OCI-LY7 (cell line): ENCODE measurements around the gene RNF14. TPM values are rescaled to one million over a fixed set of nuclear protein-coding genes. Genes with fewer than 3 reads are reported as not detected.
A peak's percentile ranks its signal among the peaks of the same experiment; 100 is the strongest.

Experiments
- BruUV-seq: library from RNA; stranded (reverse); fragments of 400-500 nt; replicated peaks from 2 replicates; lab custom pipeline; 2021; lab: Mats Ljungman, UMichigan
- CTCF ChIA-PET: fragments of 300-600 bp; sonication (Branson Sonifier 250); formaldehyde crosslinking; loops from one replicate; lab custom pipeline; 2022; ENCODE audit warnings: antibody characterized with exemption; ENCODE audit not compliant: unreplicated experiment; lab: Charles Lee
- POLR2A ChIA-PET: fragments of 300-600 bp; sonication (Branson Sonifier 250); formaldehyde crosslinking; loops from one replicate; lab custom pipeline; 2022; ENCODE audit warnings: antibody characterized with exemption; lab: Charles Lee
- DNase-seq: peaks from one replicate; pipeline ENCODE4 v3.0.0-alpha.2; 2015; ENCODE audit warnings: low spot score
- H2AFZ ChIP-seq: fragments of 200-600 bp; sonication (generic), shearing (Covaris generic); 2 replicates; pipeline ENCODE4 v1.6.1; 2014; ENCODE audit warnings: mild to moderate bottlenecking, antibody characterized with exemption, low read length, moderate library complexity
- H3K27ac ChIP-seq: fragments of 200-600 bp; sonication (generic); 2 replicates; pipeline ENCODE4 v1.5.1; 2014; ENCODE audit warnings: mixed run types, low read depth, mild to moderate bottlenecking, moderate library complexity, low read length, inconsistent platforms; ENCODE audit not compliant: poor library complexity, severe bottlenecking
- H3K36me3 ChIP-seq: fragments of 200-600 bp; sonication (generic); 2 replicates; pipeline ENCODE4 v1.6.1; 2014; ENCODE audit warnings: mild to moderate bottlenecking, antibody characterized with exemption, low read length, moderate library complexity, mixed read lengths; ENCODE audit not compliant: insufficient read depth
- H3K4me1 ChIP-seq: fragments of 200-600 bp; sonication (generic); 2 replicates; pipeline ENCODE4 v1.5.1; 2014; ENCODE audit warnings: mild to moderate bottlenecking, low read length; ENCODE audit not compliant: insufficient read depth, poor library complexity, severe bottlenecking
- H3K4me2 ChIP-seq: fragments of 200-600 bp; sonication (generic); 2 replicates; pipeline ENCODE4 v1.6.1; 2014; ENCODE audit warnings: mild to moderate bottlenecking, low read length
- H3K4me3 ChIP-seq: fragments of 200-600 bp; sonication (generic); 2 replicates; pipeline ENCODE4 v1.5.1; 2014; ENCODE audit warnings: mild to moderate bottlenecking, low read depth, low read length; ENCODE audit not compliant: poor library complexity, severe bottlenecking
- H3K79me2 ChIP-seq: fragments of 200-600 bp; sonication (generic); 2 replicates; pipeline ENCODE4 v1.6.1; 2016; ENCODE audit warnings: low read depth, mild to moderate bottlenecking, low read length, moderate library complexity, mixed read lengths; ENCODE audit not compliant: insufficient read depth
- H3K9me2 ChIP-seq: fragments of 200-600 bp; sonication (generic); 2 replicates; pipeline ENCODE4 v1.6.1; 2016; ENCODE audit warnings: mild to moderate bottlenecking, low read length, mixed read lengths; ENCODE audit not compliant: insufficient read depth
- H3K9me3 ChIP-seq: fragments of 200-600 bp; sonication (generic); 2 replicates; pipeline ENCODE4 v1.6.1; 2014; ENCODE audit warnings: mild to moderate bottlenecking, mixed run types, low read length, mixed read lengths
- H4K20me1 ChIP-seq: fragments of 200-600 bp; sonication (generic); 2 replicates; pipeline ENCODE4 v1.6.1; 2014; ENCODE audit warnings: mild to moderate bottlenecking, antibody characterized with exemption, low read length, moderate library complexity, mixed read lengths; ENCODE audit not compliant: insufficient read depth
- CTCF ChIP-seq: fragments of 200-600 bp; sonication (generic); conservative IDR thresholded peaks from 2 replicates; pipeline ENCODE4 v1.5.1; 2014; ENCODE audit warnings: mild to moderate bottlenecking, antibody characterized with exemption, low read length, moderate library complexity, mixed read lengths
- EZH2phosphoT487 ChIP-seq: fragments of 200-600 bp; sonication (generic); IDR thresholded peaks from 2 replicates; pipeline ENCODE4 v1.6.1; 2018; ENCODE audit warnings: low read depth, borderline replicate concordance, mild to moderate bottlenecking, mixed run types, antibody characterized with exemption, low read length, moderate library complexity, mixed read lengths
- intact Hi-C: fragments of 100-400 bp; cut with micrococcal nuclease; formaldehyde crosslinking; loops from one replicate; pipeline ENCODE4 v1.10.0; 2022; ENCODE audit not compliant: unreplicated experiment
- total RNA-seq, 2 experiments: library from RNA; depleted of rRNA in 1 of 2; stranded (reverse); fragments of >200 nt in 1 of 2; shearing (Covaris generic) in 1 of 2; gene quantifications; 2 replicates each; pipeline ENCODE4 v1.2.3, GENCODE V29; 2014 to 2022

Gene RNF14
- total RNA-seq, 2 experiments from 2014 or later = 31.7 to 41.1 TPM

- POLR2A ChIA-PET = interaction anchor here (0.6 kb wide), 2 partner anchors 128 to 134 kb away, joined by 3 read pairs; no protein-coding TSS in a partner anchor
- CTCF ChIA-PET = no interaction called here
- H3K4me3 ChIP-seq = no peak overlapping the region
- H3K4me1 ChIP-seq = peaks cover 20% of the 10 kb centered on the region
- no peaks in the 10 kb centered on the region for H3K9me2 ChIP-seq
- no peaks in the 10 kb centered on the region for H3K79me2 ChIP-seq
- no peaks in the 10 kb centered on the region for H3K9me3 ChIP-seq
- H4K20me1 ChIP-seq = no peaks in the 10 kb centered on the region
- H2AFZ ChIP-seq = no peak overlapping the region
- no peak for TF ChIP-seq EZH2phosphoT487
- no peak for TF ChIP-seq CTCF
- no peak overlapping the region for H3K4me2 ChIP-seq
- no peak overlapping the region for H3K27ac ChIP-seq
- BruUV-seq = no TSS peak
- no peak for DNase-seq
- intact Hi-C loops = no loop called here
- peaks cover 48% of the 10 kb centered on the region for H3K36me3 ChIP-seq
Observed at GRCh38 chr5:142009886-142010285, 41.0 kb downstream of the RNF14 start.

GRCh38 chr5:142011572-142012185 is 42.8 kb downstream of the RNF14 start:
- Histone ChIP-seq H3K9me3 (no peaks in the 10 kb centered on the region), H3K4me2 (peak overlapping the region; percentile 97), H3K36me3 (peaks cover 30% of the 10 kb centered on the region), H3K4me3 (peak overlapping the region; percentile 87), H3K9me2 (no peaks in the 10 kb centered on the region), H3K79me2 (no peaks in the 10 kb centered on the region), H4K20me1 (no peaks in the 10 kb centered on the region), H2AFZ (no peak overlapping the region), H3K4me1 (peaks cover 38% of the 10 kb centered on the region), H3K27ac (no peak overlapping the region)
- intact Hi-C loops = loop anchor here (1.0 kb wide), 1 partner anchor 133 kb away; no protein-coding TSS in a partner anchor
- BruUV-seq = no TSS peak
- no peak for DNase-seq
- TF ChIP-seq EZH2phosphoT487 (no peak), CTCF (no peak)
- ChIA-PET POLR2A (interaction anchor here (0.8 to 3.2 kb wide), 6 partner anchors 10 to 133 kb away, joined by 3 to 12 read pairs (median 4); no protein-coding TSS in a partner anchor), CTCF (interaction anchor here (0.5 to 1.5 kb wide), 5 partner anchors 36 to 131 kb away, joined by 3 to 4 read pairs (median 3); no protein-coding TSS in a partner anchor)
